GM12878 (cell line): ENCODE data around the gene SOBP. TPM values are rescaled to one million over a fixed set of nuclear protein-coding genes. Genes with fewer than 3 reads are reported as not detected.

Experiments used
- ATAC-seq: fragments of 200-7000 bp; cut with Tn5 transposase; 3 replicates; pipeline ENCODE4 v1.9.1; 2020; ENCODE audit warnings: mild to moderate bottlenecking, moderate library complexity
- BruUV-seq: library from RNA; stranded (reverse); fragments of 400-500 nt; replicated peaks from 2 replicates; lab custom pipeline; 2021; lab: Mats Ljungman, UMichigan
- CTCF ChIA-PET: fragments of 300-600 bp; sonication (Branson Sonifier 250); formaldehyde crosslinking; extraction: SDS; loops from one replicate; lab custom pipeline; 2021; ENCODE audit warnings: inconsistent platforms; lab: Yijun Ruan, JAX
- POLR2A ChIA-PET: fragments of 350-600 bp; formaldehyde crosslinking; extraction: SDS; loops from one replicate; lab custom pipeline; 2021; ENCODE audit warnings: inconsistent platforms; lab: Charles Lee
- RAD21 ChIA-PET: fragments of 300-600 bp; sonication (Branson Sonifier 250); formaldehyde crosslinking; loops from one replicate; lab custom pipeline; 2023; ENCODE audit warnings: antibody characterized with exemption; ENCODE audit not compliant: unreplicated experiment; lab: Charles Lee
- SMC1A ChIA-PET: fragments of 300-600 bp; sonication (Branson Sonifier 250); formaldehyde crosslinking; loops from one replicate; lab custom pipeline; 2023; ENCODE audit not compliant: unreplicated experiment, uncharacterized antibody; lab: Charles Lee
- DNase-seq: peaks from one replicate; pipeline ENCODE4 v3.0.0-alpha.2; 2011; ENCODE audit warnings: low read depth, low spot score
- FAIRE-seq: peaks from 3 replicates; lab custom pipeline; 2011; peaks lifted over from hg19 to GRCh38; lab: Jason Lieb, UNC
- H2AFZ ChIP-seq: 2 replicates; pipeline ENCODE4 v1.6.0; 2011; ENCODE audit warnings: low read depth, low read length, control low read depth; ENCODE audit not compliant: control insufficient read depth
- H3K27ac ChIP-seq: 2 replicates; pipeline ENCODE4 v1.5.1; 2011; ENCODE audit warnings: control low read depth; ENCODE audit not compliant: control insufficient read depth, insufficient read depth
- H3K27me3 ChIP-seq, 2 experiments: replicated peaks in 1 of 2; 2 replicates each; pipeline versions ENCODE4 v1.6.0 to v1.6.1; 2011; ENCODE audit warnings: low read length in 1 of 2; ENCODE audit not compliant: control insufficient read depth in 2 of 2, insufficient read depth in 2 of 2
- H3K36me3 ChIP-seq, 2 experiments: 2 replicates each; pipeline ENCODE4 v1.5.1; 2011; ENCODE audit warnings: low read length in 1 of 2; ENCODE audit not compliant: control insufficient read depth in 2 of 2, insufficient read depth in 2 of 2
- H3K4me1 ChIP-seq: 2 replicates; pipeline ENCODE4 v1.6.1; 2011; ENCODE audit warnings: mild to moderate bottlenecking, low read length, moderate library complexity, mixed read lengths; ENCODE audit not compliant: control insufficient read depth, insufficient read depth
- H3K4me2 ChIP-seq: 2 replicates; pipeline ENCODE4 v1.6.0; 2011; ENCODE audit warnings: control low read depth; ENCODE audit not compliant: control insufficient read depth, insufficient read depth
- H3K4me3 ChIP-seq: fragments of 200-600 bp; sonication (generic); 2 replicates; pipeline ENCODE4 v1.5.1; 2016
- H3K79me2 ChIP-seq: 2 replicates; pipeline ENCODE4 v1.6.0; 2011; ENCODE audit warnings: low read length; ENCODE audit not compliant: control insufficient read depth, insufficient read depth
- H3K9ac ChIP-seq: 2 replicates; pipeline ENCODE4 v1.8.0; 2011; ENCODE audit warnings: low read length, control low read depth, mixed read lengths; ENCODE audit not compliant: control insufficient read depth, insufficient read depth
- H3K9me3 ChIP-seq: replicated peaks from 3 replicates; pipeline ENCODE4 v1.5.1; 2011; ENCODE audit warnings: mild to moderate bottlenecking, low read length; ENCODE audit not compliant: control insufficient read depth, insufficient read depth
- H4K20me1 ChIP-seq: 2 replicates; pipeline ENCODE4 v1.6.0; 2011; ENCODE audit not compliant: control insufficient read depth, insufficient read depth
- EGR1 ChIP-seq, 2 experiments: IDR thresholded peaks; 1 replicate in 1 of 2; 2 replicates in 1 of 2; pipeline ENCODE4 v1.6.1; 2011 to 2012; ENCODE audit warnings: low read depth in 2 of 2, low read length in 2 of 2, borderline replicate concordance in 1 of 2, mild to moderate bottlenecking in 1 of 2, moderate library complexity in 1 of 2
- GABPA ChIP-seq: IDR thresholded peaks from 2 replicates; pipeline ENCODE4 v1.6.1; 2014; ENCODE audit warnings: antibody characterized with exemption, low read depth, mild to moderate bottlenecking, inconsistent platforms
- HDAC6 ChIP-seq: fragments of 200-600 bp; sonication (generic); IDR thresholded peaks from one replicate; pipeline ENCODE4 v1.8.0; 2017; ENCODE audit warnings: antibody characterized with exemption; ENCODE audit not compliant: unreplicated experiment
- IRF5 ChIP-seq: fragments of 450-650 bp; IDR thresholded peaks from 2 replicates; pipeline ENCODE4 v1.6.1; 2017; ENCODE audit warnings: borderline replicate concordance
- LARP7 ChIP-seq: fragments of 450-650 bp; IDR thresholded peaks from 2 replicates; pipeline ENCODE4 v1.6.1; 2017; ENCODE audit warnings: mild to moderate bottlenecking
- MEF2B ChIP-seq: fragments of 450-650 bp; IDR thresholded peaks from 2 replicates; pipeline ENCODE4 v1.6.1; 2018; ENCODE audit warnings: mild to moderate bottlenecking, moderate library complexity; ENCODE audit not compliant: partially characterized antibody, poor library complexity, severe bottlenecking
- RELA ChIP-seq: fragments of 450-650 bp; IDR thresholded peaks from 2 replicates; pipeline ENCODE4 v1.8.0; 2014; ENCODE audit warnings: borderline replicate concordance; ENCODE audit not compliant: partially characterized antibody
- RFX5 ChIP-seq: IDR thresholded peaks from 2 replicates; pipeline ENCODE4 v1.6.1; 2011; ENCODE audit warnings: low read depth, low read length, improper control_type of control experiment
- TARDBP ChIP-seq: IDR thresholded peaks from 2 replicates; pipeline ENCODE4 v1.6.1; 2016; ENCODE audit warnings: borderline replicate concordance
- ZNF24 ChIP-seq: fragments of 450-650 bp; IDR thresholded peaks from 2 replicates; pipeline ENCODE4 v1.6.1; 2017; ENCODE audit warnings: antibody characterized with exemption, mild to moderate bottlenecking
- WGBS: methylation state at CpG from one replicate; pipeline ENCODE4 v1.1.6; 2016; ENCODE audit warnings: low lambda C conversion rate; ENCODE audit not compliant: insufficient replicate concordance, insufficient coverage; ENCODE audit errors: missing lambda C conversion rate; 5-methylcytosine and 5-hydroxymethylcytosine counted together
- in situ Hi-C: fragments of 300-500 bp; cut with MboI; formaldehyde crosslinking; loops from 9 replicates; pipeline ENCODE4 v1.14.3; 2018; ENCODE audit warnings: mixed read lengths
- intact Hi-C: fragments of 100-400 bp; cut with micrococcal nuclease; formaldehyde crosslinking; loops from one replicate; pipeline ENCODE4 v1.14.2; 2022; ENCODE audit not compliant: unreplicated experiment
- polyA plus RNA-seq, 11 experiments: library from polyadenylated mRNA; depleted of rRNA in 4 of 11; unstranded in 6 of 11; stranded (reverse) in 5 of 11; fragments of >200 nt; fragmentation: Nextera tagmentation in 4 of 11; fragmentation: Illumina TruSeq in 1 of 11; extraction: Ambion mirVana in 4 of 11; extraction: Trizol in 1 of 11; gene quantifications; 1 replicate in 1 of 11; 2 replicates in 10 of 11; pipeline versions ENCODE4 v1.2.1 to v1.2.3, GENCODE V29; 2011 to 2016; ENCODE audit warnings: inconsistent platforms in 2 of 11, missing spikeins in 2 of 11, low read depth in 1 of 11
- total RNA-seq, 4 experiments: library from RNA; depleted of rRNA in 3 of 4; stranded (reverse); fragments of >200 nt in 3 of 4; fragmentation: Illumina TruSeq in 1 of 4; extraction: Trizol in 1 of 4; gene quantifications; 2 replicates each; pipeline versions ENCODE4 v1.2.1 to v1.2.3, GENCODE V29; 2013 to 2021

Gene SOBP
- total and polyA plus RNA-seq, 10 of the 15 experiments (the other 5 are each of a cell fraction or from before 2014, with no cell fraction given) = 0.49 to 1.9 (median 0.78) TPM

DNA sequence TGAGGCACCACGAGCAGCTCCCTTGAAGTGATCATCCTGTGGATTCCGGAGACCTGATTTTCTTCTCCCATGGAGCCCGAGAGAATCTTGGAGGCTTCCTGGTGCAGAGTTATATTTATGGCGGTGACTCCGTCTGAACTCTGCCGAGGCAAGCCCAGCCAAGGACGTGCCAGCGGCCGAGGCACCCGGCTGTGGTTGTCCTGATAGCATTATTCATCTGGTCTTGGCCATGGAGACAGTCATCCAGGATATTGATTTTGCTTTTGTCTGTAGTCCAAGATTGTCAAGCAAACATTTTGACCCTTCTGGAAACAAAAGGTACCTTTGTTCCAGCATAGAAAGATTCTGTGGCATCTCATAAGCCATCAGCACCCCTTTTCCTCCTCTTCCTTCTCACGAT lies 170.9 kb downstream of the SOBP start:
- ATAC-seq = no peak
- in situ Hi-C loops = no loop called here
- Histone ChIP-seq H3K27me3 (no peaks in the 10 kb centered on the region), H3K4me3 (no peak overlapping the region), H3K9ac (no peak overlapping the region), H2AFZ (no peak overlapping the region), H4K20me1 (no peaks in the 10 kb centered on the region), H3K9me3 (no peaks in the 10 kb centered on the region), H3K4me1 (peaks cover 19% of the 10 kb centered on the region), H3K4me2 (no peak overlapping the region), H3K79me2 (no peaks in the 10 kb centered on the region), H3K36me3 (no peaks in the 10 kb centered on the region), H3K27ac (no peak overlapping the region)
- no peak for FAIRE-seq
- ChIA-PET RAD21 (no interaction called here), POLR2A (no interaction called here), CTCF (interaction anchor here (1.4 to 1.6 kb wide), 2 partner anchors 14 to 18 kb away, joined by 3 to 4 read pairs; no protein-coding TSS in a partner anchor), SMC1A (interaction anchor here (6.9 kb wide), 1 partner anchor 12 kb away, joined by 43 read pairs; no protein-coding TSS in a partner anchor)
- WGBS = 89% methylated on average over 11 of the region's 11 CpGs
- no TSS peak for BruUV-seq
- no peak for DNase-seq
- TF ChIP-seq EGR1 (IDR thresholded peaks at IDR 0.05; ENCODE audit: borderline replicate concordance in 1 of 2, low read depth in 2 of 2, low read length in 2 of 2) (no peak), GABPA (no peak), RELA (no peak), HDAC6 (no peak), LARP7 (no peak), TARDBP (no peak), RFX5 (no peak), MEF2B (no peak), ZNF24 (no peak), IRF5 (no peak)
- intact Hi-C loops = no loop called here
